NCI-H2029 (cell line): Measurements from ENCODE around the gene HIVEP2.

Experiments used
- DNase-seq: peaks from one replicate; lab custom pipeline; 2025; lab: John Stamatoyannopoulos, UW

HIVEP2 gene

GRCh38 chr6:142781129-142781528 is 163.8 kb downstream of the HIVEP2 start:
- no peak for DNase-seq

GRCh38 chr6:142773859-142774648 is 170.9 kb downstream of the HIVEP2 start:
- DNase-seq, result no peak

- DNase-seq, result no peak
Observed at GRCh38 chr6:142773324-142773723, 171.7 kb downstream of the HIVEP2 start.

GRCh38 chr6:142771162-142771561 is 173.8 kb downstream of the HIVEP2 start:
- DNase-seq, result no peak

GRCh38 chr6:142765306-142765705 is 179.7 kb downstream of the HIVEP2 start:
- DNase-seq, result no peak

GRCh38 chr6:142764311-142764710 is 180.7 kb downstream of the HIVEP2 start:
- no peak for DNase-seq

- no peak for DNase-seq
Observed at GRCh38 chr6:142763205-142763604, 181.8 kb downstream of the HIVEP2 start.

GRCh38 chr6:142761756-142762155 is 183.2 kb downstream of the HIVEP2 start:
- DNase-seq, result no peak

GRCh38 chr6:142760152-142760551 is 184.8 kb downstream of the HIVEP2 start:
- DNase-seq, result no peak

GRCh38 chr6:142758629-142759025 is 186.3 kb downstream of the HIVEP2 start:
- DNase-seq, result no peak

GRCh38 chr6:142757852-142758628 is 186.9 kb downstream of the HIVEP2 start:
- DNase-seq, result no peak

GRCh38 chr6:142756215-142756630 is 188.8 kb downstream of the HIVEP2 start:
- no peak for DNase-seq

- no peak for DNase-seq
Observed at GRCh38 chr6:142753196-142753595, 191.8 kb downstream of the HIVEP2 start.

- DNase-seq, result no peak
Observed at GRCh38 chr6:142752348-142752747, 192.6 kb downstream of the HIVEP2 start.

GRCh38 chr6:142751452-142751851 is 193.5 kb downstream of the HIVEP2 start:
- no peak for DNase-seq

GRCh38 chr6:142750998-142751397 is 194.0 kb downstream of the HIVEP2 start:
- DNase-seq, result no peak

GRCh38 chr6:142749556-142749955 is 195.4 kb downstream of the HIVEP2 start:
- DNase-seq, result no peak

- DNase-seq, result no peak
Observed at GRCh38 chr6:142746524-142746923, 198.5 kb downstream of the HIVEP2 start.

GRCh38 chr6:142744836-142745235 is 200.1 kb downstream of the HIVEP2 start:
- no peak for DNase-seq

GRCh38 chr6:142740449-142740848 is 204.5 kb downstream of the HIVEP2 start:
- no peak for DNase-seq

- DNase-seq, result no peak
Observed at GRCh38 chr6:142738731-142739130, 206.2 kb downstream of the HIVEP2 start.

- no peak for DNase-seq
Observed at GRCh38 chr6:142738035-142738396, 207.0 kb downstream of the HIVEP2 start.

GRCh38 chr6:142737368-142738034 is 207.5 kb downstream of the HIVEP2 start:
- no peak for DNase-seq
